A673 (cell line): ENCODE data around the gene CLUH. TPM values are rescaled to one million over a fixed set of nuclear protein-coding genes. Genes with fewer than 3 reads are reported as not detected.
A peak's percentile ranks its signal among the peaks of the same experiment; 100 is the strongest.

Experiments used
- BruUV-seq: library from RNA; stranded (reverse); fragments of 400-500 nt; replicated peaks from 2 replicates; lab custom pipeline; 2021; lab: Mats Ljungman, UMichigan
- CTCF ChIA-PET: fragments of 300-600 bp; sonication (Branson Sonifier 250); formaldehyde crosslinking; loops from one replicate; lab custom pipeline; 2022; ENCODE audit warnings: antibody characterized with exemption; lab: Charles Lee
- POLR2A ChIA-PET: fragments of 300-600 bp; sonication (Branson Sonifier 250); formaldehyde crosslinking; loops from one replicate; lab custom pipeline; 2022; ENCODE audit warnings: antibody characterized with exemption; ENCODE audit not compliant: low non-redundant PET; lab: Charles Lee
- DNase-seq: peaks from one replicate; pipeline ENCODE4 v3.0.0-alpha.2; 2015; ENCODE audit warnings: low spot score
- H3K27ac ChIP-seq: fragments of 200-600 bp; sonication (generic); 2 replicates; pipeline ENCODE4 v1.5.1; 2016; ENCODE audit warnings: mixed run types, low read depth, mild to moderate bottlenecking, mixed read lengths, antibody characterized with exemption, low read length; ENCODE audit not compliant: poor library complexity, severe bottlenecking
- H3K27me3 ChIP-seq: fragments of 200-600 bp; sonication (generic); replicated peaks from 2 replicates; pipeline ENCODE4 v1.6.1; 2017; ENCODE audit warnings: mixed run types, low read depth, mild to moderate bottlenecking, mixed read lengths, antibody characterized with exemption, low read length; ENCODE audit not compliant: insufficient read depth, poor library complexity
- H3K36me3 ChIP-seq: fragments of 200-600 bp; sonication (generic); 2 replicates; pipeline ENCODE4 v1.6.1; 2016; ENCODE audit warnings: mixed run types, mild to moderate bottlenecking, mixed read lengths, antibody characterized with exemption, low read length; ENCODE audit not compliant: insufficient read depth, poor library complexity, severe bottlenecking
- H3K4me1 ChIP-seq: fragments of 200-600 bp; sonication (generic); 2 replicates; pipeline ENCODE4 v1.6.1; 2017; ENCODE audit warnings: mixed run types, mild to moderate bottlenecking, mixed read lengths, antibody characterized with exemption, low read length; ENCODE audit not compliant: insufficient read depth, poor library complexity, severe bottlenecking
- H3K4me3 ChIP-seq: fragments of 200-600 bp; sonication (generic); 2 replicates; pipeline ENCODE4 v1.5.1; 2016; ENCODE audit warnings: low read depth, mixed run types, mild to moderate bottlenecking, mixed read lengths, low read length; ENCODE audit not compliant: poor library complexity, severe bottlenecking
- H3K9me3 ChIP-seq: fragments of 200-600 bp; sonication (generic); 2 replicates; pipeline ENCODE4 v1.6.1; 2016; ENCODE audit warnings: mixed run types, low read depth, mild to moderate bottlenecking, mixed read lengths, antibody characterized with exemption, low read length; ENCODE audit not compliant: poor library complexity, severe bottlenecking
- CTCF ChIP-seq: fragments of 300-800, 200-600 bp; sonication (generic); conservative IDR thresholded peaks from 2 replicates; pipeline ENCODE4 v1.5.1; 2017; ENCODE audit warnings: low read depth, mild to moderate bottlenecking, antibody characterized with exemption, low read length, moderate library complexity, mixed read lengths
- EZH2 ChIP-seq: fragments of 200-600 bp; sonication (generic); IDR thresholded peaks from 2 replicates; pipeline ENCODE4 v1.6.1; 2017; ENCODE audit warnings: borderline replicate concordance, low read depth, mild to moderate bottlenecking, mixed read lengths, antibody characterized with exemption, low read length; ENCODE audit not compliant: poor library complexity, severe bottlenecking
- intact Hi-C: fragments of 100-400 bp; cut with micrococcal nuclease; formaldehyde crosslinking; loops from one replicate; pipeline ENCODE4 v1.10.0; 2022; ENCODE audit not compliant: unreplicated experiment
- total RNA-seq: library from RNA; stranded (reverse); gene quantifications from 2 replicates; pipeline ENCODE4 v1.2.3, GENCODE V29; 2021

The CLUH gene
- total RNA-seq, 1 experiment from 2014 or later = 162 TPM

GRCh38 chr17:2755891-2756724, 44.5 kb upstream of the CLUH start:
- no peaks in the 10 kb centered on the region for H3K9me3 ChIP-seq
- H3K27ac ChIP-seq = no peak overlapping the region
- no TSS peak for BruUV-seq
- H3K4me1 ChIP-seq = no peaks in the 10 kb centered on the region
- TF ChIP-seq EZH2 (peak; percentile 98), CTCF (no peak)
- no peak for DNase-seq
- intact Hi-C loops = no loop called here
- CTCF ChIA-PET = interaction anchor here (0.6 kb wide), 1 partner anchor 287 kb away, joined by 3 read pairs; no protein-coding TSS in a partner anchor
- H3K27me3 ChIP-seq = peaks cover 54% of the 10 kb centered on the region
- POLR2A ChIA-PET = no interaction called here
- no peaks in the 10 kb centered on the region for H3K36me3 ChIP-seq
- no peak overlapping the region for H3K4me3 ChIP-seq

GRCh38 chr17:2751491-2751890, 39.9 kb upstream of the CLUH start:
- Histone ChIP-seq H3K27ac (no peak overlapping the region), H3K4me1 (no peaks in the 10 kb centered on the region), H3K9me3 (no peaks in the 10 kb centered on the region), H3K4me3 (no peak overlapping the region), H3K36me3 (no peaks in the 10 kb centered on the region), H3K27me3 (peaks cover 55% of the 10 kb centered on the region)
- intact Hi-C loops = no loop called here
- CTCF ChIA-PET = no interaction called here
- BruUV-seq = no TSS peak
- no peak for DNase-seq
- TF ChIP-seq EZH2 = no peak
- no peak for TF ChIP-seq CTCF
- POLR2A ChIA-PET = no interaction called here

DNA sequence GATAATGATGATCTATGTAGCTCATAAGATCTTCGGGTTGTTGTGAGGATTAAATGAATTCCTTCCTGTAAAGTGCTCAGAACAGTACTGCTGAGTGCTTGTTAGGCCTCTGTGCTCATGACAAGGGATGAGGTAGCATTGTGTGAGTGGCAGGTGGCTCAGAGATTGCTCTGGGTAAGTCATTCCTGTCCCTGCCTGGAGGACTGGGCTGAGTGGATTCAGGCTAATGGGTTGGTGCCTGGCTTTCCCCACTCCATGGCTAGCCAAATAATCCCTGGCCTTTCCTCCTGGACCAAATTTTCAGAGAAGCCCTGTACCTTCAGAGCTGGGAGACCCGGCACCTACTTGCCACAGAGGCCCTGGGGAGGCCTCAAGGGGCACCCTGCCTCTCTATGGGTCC, 39.2 kb upstream of the CLUH start:
- H3K27me3 ChIP-seq = peaks cover 54% of the 10 kb centered on the region
- H3K4me1 ChIP-seq = no peaks in the 10 kb centered on the region
- no peak for DNase-seq
- intact Hi-C loops = no loop called here
- no peaks in the 10 kb centered on the region for H3K36me3 ChIP-seq
- no peak overlapping the region for H3K27ac ChIP-seq
- POLR2A ChIA-PET = no interaction called here
- CTCF ChIA-PET = no interaction called here
- H3K9me3 ChIP-seq = no peaks in the 10 kb centered on the region
- TF ChIP-seq EZH2 (no peak), CTCF (no peak)
- no peak overlapping the region for H3K4me3 ChIP-seq
- BruUV-seq = no TSS peak
